Kidney epithelial cell (primary cell): Measurements from ENCODE around the gene C16orf86. TPM values are rescaled to one million over a fixed set of nuclear protein-coding genes. Genes with fewer than 3 reads are reported as not detected.

ENCODE experiments used
- DNase-seq: peaks from one replicate; pipeline ENCODE4 v3.0.0-alpha.2; 2010; ENCODE audit warnings: low read depth
- H3K27me3 ChIP-seq: 2 replicates; pipeline ENCODE4 v1.6.0; 2011; ENCODE audit warnings: low read length; ENCODE audit not compliant: control insufficient read depth, insufficient read depth
- H3K36me3 ChIP-seq: 2 replicates; pipeline ENCODE4 v1.5.1; 2011; ENCODE audit warnings: low read length; ENCODE audit not compliant: control insufficient read depth, insufficient read depth
- H3K4me3 ChIP-seq: 2 replicates; pipeline ENCODE4 v1.5.1; 2011; ENCODE audit warnings: low read depth, mild to moderate bottlenecking, control low read depth, low read length
- CTCF ChIP-seq: IDR thresholded peaks from 2 replicates; pipeline ENCODE4 v1.5.1; 2011; ENCODE audit warnings: mild to moderate bottlenecking, moderate library complexity, low read length, control low read depth, inconsistent platforms; ENCODE audit not compliant: insufficient read depth, poor library complexity, severe bottlenecking
- total RNA-seq: library from RNA; depleted of rRNA; stranded (reverse); fragments of >200 nt; gene quantifications from 2 replicates; pipeline ENCODE4 v1.2.3, GENCODE V29; 2015

Gene C16orf86
- total RNA-seq, 1 donor from 2014 or later = 4.5 TPM

- TF ChIP-seq CTCF = no peak
- H3K4me3 ChIP-seq = no peak overlapping the region
- no peak for DNase-seq
- H3K36me3 ChIP-seq = no peaks in the 10 kb centered on the region
- H3K27me3 ChIP-seq = peaks cover 31% of the 10 kb centered on the region
These were observed 10.1 kb upstream of the C16orf86 start for GRCh38 chr16:67656344-67657016.

GRCh38 chr16:67657017-67657608, 9.5 kb upstream of the C16orf86 start:
- Histone ChIP-seq H3K36me3 (no peaks in the 10 kb centered on the region), H3K4me3 (no peak overlapping the region), H3K27me3 (peaks cover 24% of the 10 kb centered on the region)
- TF ChIP-seq CTCF = no peak
- no peak for DNase-seq

GRCh38 chr16:67657751-67658518, 8.7 kb upstream of the C16orf86 start:
- no peak for DNase-seq
- H3K27me3 ChIP-seq = peaks cover 19% of the 10 kb centered on the region
- no peak overlapping the region for H3K4me3 ChIP-seq
- no peak for TF ChIP-seq CTCF
- peaks cover 2% of the 10 kb centered on the region for H3K36me3 ChIP-seq

- H3K36me3 ChIP-seq = peaks cover 2% of the 10 kb centered on the region
- peaks cover 9% of the 10 kb centered on the region for H3K27me3 ChIP-seq
- DNase-seq = no peak
- TF ChIP-seq CTCF = no peak
- peak overlapping the region; percentile 79 for H3K4me3 ChIP-seq
These were observed 7.6 kb upstream of the C16orf86 start for GRCh38 chr16:67658849-67659674.

- no peak for TF ChIP-seq CTCF
- DNase-seq = peak; percentile 51
- H3K4me3 ChIP-seq = peak within 1 kb of the TSS; percentile 79
- H3K36me3 ChIP-seq = peaks cover 2% of the 10 kb centered on the region
- H3K27me3 ChIP-seq = peaks cover under 1% of the 10 kb centered on the region
These were observed 6.7 kb upstream of the C16orf86 start, which contains the start of gene ACD for GRCh38 chr16:67659675-67660563. ACD (minus strand) TSS chr16:67660260; CDS start chr16:67660220, 40 bp downstream.
